ENCODE results near the gene GRK2. TPM values are rescaled to one million over a fixed set of nuclear protein-coding genes. Genes with fewer than 3 reads are reported as not detected.

The GRK2 gene
- total and polyA plus RNA-seq, 9 of the 15 experiments (the other 6 are each of a cell fraction or from before 2014, with no cell fraction given) = 0.24 to 95.8 (median 56.5) TPM

DNA sequence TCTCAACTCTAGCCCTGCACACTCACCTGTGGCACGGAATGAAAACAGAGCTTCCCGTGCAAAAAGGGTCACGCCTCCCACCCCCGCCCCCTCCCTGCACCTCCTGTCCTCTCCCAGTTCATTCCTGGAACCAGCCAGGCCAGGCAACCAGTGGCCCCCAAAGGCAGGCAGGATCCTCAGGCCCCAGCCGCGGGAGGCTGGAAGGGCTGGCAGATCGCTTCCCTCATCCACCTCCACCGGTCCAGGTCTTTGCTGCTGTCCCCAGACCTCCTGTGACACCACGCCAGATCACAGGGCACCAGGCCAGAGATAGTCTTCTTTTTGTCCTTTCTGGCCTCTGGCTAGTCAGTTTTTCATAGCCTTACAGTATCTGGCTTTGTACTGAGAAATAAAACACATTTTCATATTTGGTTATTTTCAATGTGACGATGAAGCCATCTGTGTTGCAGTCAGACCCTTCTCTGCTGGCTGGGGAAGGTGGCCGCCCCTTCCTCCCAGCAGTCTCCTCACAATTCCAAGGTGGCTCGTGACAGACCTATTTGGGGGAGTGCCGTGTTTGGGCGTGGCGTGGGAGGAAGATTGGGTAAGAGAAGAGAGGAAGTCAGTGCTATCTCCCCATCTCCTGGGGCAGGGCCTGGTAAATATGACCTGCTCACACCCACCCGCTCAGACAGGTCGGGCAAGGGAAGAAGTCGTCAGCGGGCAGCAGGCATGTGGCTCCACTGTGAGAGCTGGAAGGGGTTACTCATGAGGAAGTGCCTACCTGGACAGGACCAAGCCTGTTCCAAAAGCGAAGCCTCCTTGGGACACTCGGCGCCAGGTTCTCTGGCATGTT, 46.1 kb downstream of the GRK2 start (continued):
- TF ChIP-seq CBX1 (IDR thresholded peaks at IDR 0.05; ENCODE audit: low read depth) = no peak
- TF ChIP-seq, protein P1, sequence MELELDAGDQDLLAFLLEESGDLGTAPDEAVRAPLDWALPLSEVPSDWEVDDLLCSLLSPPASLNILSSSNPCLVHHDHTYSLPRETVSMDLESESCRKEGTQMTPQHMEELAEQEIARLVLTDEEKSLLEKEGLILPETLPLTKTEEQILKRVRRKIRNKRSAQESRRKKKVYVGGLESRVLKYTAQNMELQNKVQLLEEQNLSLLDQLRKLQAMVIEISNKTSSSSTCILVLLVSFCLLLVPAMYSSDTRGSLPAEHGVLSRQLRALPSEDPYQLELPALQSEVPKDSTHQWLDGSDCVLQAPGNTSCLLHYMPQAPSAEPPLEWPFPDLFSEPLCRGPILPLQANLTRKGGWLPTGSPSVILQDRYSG (tag; conservative IDR thresholded peaks at IDR 0.05; ENCODE audit: low read depth) = 0 out of 2 replicates have a peak, but pooled peaks have one; percentile 28
- no peak for TF ChIP-seq SREBF2 (CRISPR knock-in tag; IDR thresholded peaks at IDR 0.05)
- TF ChIP-seq PRPF4 (IDR thresholded peaks at IDR 0.05; ENCODE audit: insufficient read depth, low read depth, low read length, poor library complexity, severe bottlenecking) = no peak
- no peak for TF ChIP-seq BRF1 (IDR thresholded peaks at IDR 0.05; ENCODE audit: borderline replicate concordance, extremely low read depth, insufficient read length)
- no peak; the same call in 1 of the 2 replicates for TF ChIP-seq THRAP3 (IDR thresholded peaks at IDR 0.05; ENCODE audit: borderline replicate concordance)
- TF ChIP-seq SIN3A (IDR thresholded peaks at IDR 0.05; ENCODE audit: borderline replicate concordance in 2 of 2, control insufficient read depth in 1 of 2, low read depth in 2 of 2, low read length in 2 of 2) = no peak
- TF ChIP-seq GTF2F1 (IDR thresholded peaks at IDR 0.05; ENCODE audit: low read depth, low read length) = no peak
- TF ChIP-seq, protein P2, sequence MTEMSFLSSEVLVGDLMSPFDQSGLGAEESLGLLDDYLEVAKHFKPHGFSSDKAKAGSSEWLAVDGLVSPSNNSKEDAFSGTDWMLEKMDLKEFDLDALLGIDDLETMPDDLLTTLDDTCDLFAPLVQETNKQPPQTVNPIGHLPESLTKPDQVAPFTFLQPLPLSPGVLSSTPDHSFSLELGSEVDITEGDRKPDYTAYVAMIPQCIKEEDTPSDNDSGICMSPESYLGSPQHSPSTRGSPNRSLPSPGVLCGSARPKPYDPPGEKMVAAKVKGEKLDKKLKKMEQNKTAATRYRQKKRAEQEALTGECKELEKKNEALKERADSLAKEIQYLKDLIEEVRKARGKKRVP (CRISPR knock-in tag; IDR thresholded peaks at IDR 0.05) = peak; percentile 17; the same call in 1 of the 2 replicates
- no peak for TF ChIP-seq FIP1L1 (IDR thresholded peaks at IDR 0.05; ENCODE audit: low read depth, low read length, poor library complexity, severe bottlenecking)
- TF ChIP-seq RBM17 (IDR thresholded peaks at IDR 0.05; ENCODE audit: borderline replicate concordance, low read depth, low read length) = no peak
- no peak for TF ChIP-seq KAT8 (IDR thresholded peaks at IDR 0.05; ENCODE audit: low read depth)
- TF ChIP-seq RNF2 (IDR thresholded peaks at IDR 0.05) = peak; percentile 81; the same call in 1 of the 2 replicates
- no peak; the same call in 1 of the 2 replicates for TF ChIP-seq HDAC2 (IDR thresholded peaks at IDR 0.05)
- TF ChIP-seq, protein P3, sequence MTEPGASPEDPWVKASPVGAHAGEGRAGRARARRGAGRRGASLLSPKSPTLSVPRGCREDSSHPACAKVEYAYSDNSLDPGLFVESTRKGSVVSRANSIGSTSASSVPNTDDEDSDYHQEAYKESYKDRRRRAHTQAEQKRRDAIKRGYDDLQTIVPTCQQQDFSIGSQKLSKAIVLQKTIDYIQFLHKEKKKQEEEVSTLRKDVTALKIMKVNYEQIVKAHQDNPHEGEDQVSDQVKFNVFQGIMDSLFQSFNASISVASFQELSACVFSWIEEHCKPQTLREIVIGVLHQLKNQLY (CRISPR knock-in tag; conservative IDR thresholded peaks at IDR 0.05) = no peak
- TF ChIP-seq, protein P4, sequence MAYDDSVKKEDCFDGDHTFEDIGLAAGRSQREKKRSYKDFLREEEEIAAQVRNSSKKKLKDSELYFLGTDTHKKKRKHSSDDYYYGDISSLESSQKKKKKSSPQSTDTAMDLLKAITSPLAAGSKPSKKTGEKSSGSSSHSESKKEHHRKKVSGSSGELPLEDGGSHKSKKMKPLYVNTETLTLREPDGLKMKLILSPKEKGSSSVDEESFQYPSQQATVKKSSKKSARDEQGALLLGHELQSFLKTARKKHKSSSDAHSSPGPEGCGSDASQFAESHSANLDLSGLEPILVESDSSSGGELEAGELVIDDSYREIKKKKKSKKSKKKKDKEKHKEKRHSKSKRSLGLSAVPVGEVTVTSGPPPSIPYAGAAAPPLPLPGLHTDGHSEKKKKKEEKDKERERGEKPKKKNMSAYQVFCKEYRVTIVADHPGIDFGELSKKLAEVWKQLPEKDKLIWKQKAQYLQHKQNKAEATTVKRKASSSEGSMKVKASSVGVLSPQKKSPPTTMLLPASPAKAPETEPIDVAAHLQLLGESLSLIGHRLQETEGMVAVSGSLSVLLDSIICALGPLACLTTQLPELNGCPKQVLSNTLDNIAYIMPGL (CRISPR knock-in tag; IDR thresholded peaks at IDR 0.05) = no peak
- TF ChIP-seq ARNT (IDR thresholded peaks at IDR 0.05) = 0 out of 4 replicates have a peak, but pooled peaks of 1 of the 2 experiments have one; percentile 62
- no peak for TF ChIP-seq NCOA6 (IDR thresholded peaks at IDR 0.05)
- no peak for TF ChIP-seq E2F4 (CRISPR knock-in tag; IDR thresholded peaks at IDR 0.05; ENCODE audit: low read depth)
- TF ChIP-seq ILK (tag; IDR thresholded peaks at IDR 0.05; ENCODE audit: borderline replicate concordance, low read depth) = no peak

Data from K562 (cell line).